GM21786 (cell line): ENCODE results near the gene LRRC10.

Experiments used
- ATAC-seq: cut with Tn5 transposase; IDR thresholded peaks from one replicate; pipeline ENCODE4 v1.9.1; 2021; ENCODE audit not compliant: unreplicated experiment

The LRRC10 gene

DNA sequence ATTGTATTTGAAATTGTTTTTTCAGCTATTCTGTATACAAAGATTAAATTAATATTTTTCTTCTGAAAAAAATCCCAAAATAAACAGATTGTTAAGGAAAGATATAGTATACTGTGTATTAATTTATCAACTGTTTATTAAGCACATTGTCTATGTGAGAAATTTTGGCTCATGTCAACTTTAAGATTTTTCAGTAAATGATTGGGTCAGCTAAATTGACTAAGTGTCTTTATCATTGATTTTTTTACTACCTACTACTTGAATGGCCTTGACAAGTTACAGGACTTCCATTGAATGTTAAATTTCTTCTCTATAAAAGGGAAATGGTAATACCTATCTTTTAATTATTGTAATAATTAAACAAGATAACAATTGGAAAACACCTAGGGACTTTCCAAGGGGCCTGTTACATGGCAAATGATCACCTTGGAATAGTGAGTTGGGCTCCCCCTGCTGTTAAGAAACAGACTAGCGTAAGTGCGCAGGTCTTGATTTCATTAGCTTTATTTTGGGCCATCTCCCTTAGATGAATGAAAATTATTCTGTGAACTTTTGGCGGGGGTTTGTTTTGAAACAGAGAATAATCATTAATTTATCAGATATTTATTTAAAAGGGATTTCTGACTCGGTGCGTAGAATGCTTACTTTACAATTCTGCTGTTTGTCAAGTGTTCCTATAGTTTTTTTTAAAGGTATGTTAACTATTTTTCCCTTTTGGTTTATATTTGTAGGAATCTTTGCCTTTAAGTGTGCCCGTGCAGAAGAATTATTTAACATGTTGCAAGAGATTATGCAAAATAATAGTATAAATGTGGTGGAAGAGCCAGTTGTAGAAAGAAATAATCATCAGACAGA, 39.9 kb downstream of the LRRC10 start:
- ATAC-seq, result no peak

DNA sequence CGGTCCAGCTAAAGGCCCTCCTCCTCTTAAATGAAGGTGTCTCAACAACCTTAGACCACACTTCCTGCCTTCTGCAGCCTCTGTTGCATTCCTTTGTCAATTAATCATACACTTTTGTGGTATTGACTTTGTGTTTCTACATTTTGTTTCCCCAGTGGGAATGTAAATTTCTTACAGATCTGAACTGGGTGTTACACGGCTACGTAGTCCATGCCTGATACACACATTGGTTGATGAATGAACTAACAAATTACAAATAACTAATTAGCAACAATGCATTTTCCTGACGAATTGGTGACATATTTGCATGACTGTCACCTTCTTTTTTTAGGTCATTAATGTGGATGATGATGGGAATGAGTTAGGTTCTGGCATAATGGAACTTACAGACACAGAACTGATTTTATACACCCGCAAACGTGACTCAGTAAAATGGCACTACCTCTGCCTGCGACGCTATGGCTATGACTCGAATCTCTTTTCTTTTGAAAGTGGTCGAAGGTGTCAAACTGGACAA, 40.6 kb downstream of the LRRC10 start:
- no peak for ATAC-seq

DNA sequence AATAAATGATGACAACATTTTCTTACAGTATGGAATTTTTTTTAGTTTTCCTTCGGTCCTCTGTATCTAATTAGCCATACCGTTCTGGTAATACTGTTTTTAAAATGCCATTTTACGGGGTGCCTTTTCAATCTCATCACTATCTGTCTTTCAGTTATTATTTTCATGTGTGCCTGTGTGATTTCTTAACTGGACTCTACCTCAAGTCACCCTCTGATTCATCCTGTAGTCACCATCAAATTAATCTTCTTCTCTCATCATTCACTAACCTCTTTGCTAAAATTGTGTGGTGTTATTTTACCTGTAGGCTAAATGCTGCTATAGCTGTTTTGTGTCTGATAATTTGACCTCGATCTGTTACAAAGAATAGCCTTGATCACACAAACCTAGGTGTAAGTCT, 41.5 kb downstream of the LRRC10 start:
- no peak for ATAC-seq

DNA sequence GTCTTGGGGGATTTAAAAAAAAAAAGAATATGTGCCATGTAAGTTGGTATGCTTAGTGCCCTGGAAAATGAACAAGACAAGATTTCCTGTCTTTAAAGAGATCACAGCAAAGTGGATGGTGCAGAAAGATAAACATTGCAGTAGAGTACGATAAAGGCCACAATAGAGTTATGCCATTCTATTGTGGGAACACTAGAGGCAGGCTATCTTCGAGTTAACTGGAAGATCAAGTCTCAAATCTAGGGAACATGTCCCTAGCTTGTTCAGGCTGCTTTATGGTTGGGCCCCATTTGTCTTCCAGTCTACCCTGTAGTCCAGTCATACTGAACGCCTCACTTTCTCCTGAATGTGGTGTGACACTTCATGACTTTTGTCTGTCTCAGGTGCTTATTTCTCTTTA, 44.1 kb downstream of the LRRC10 start:
- ATAC-seq, result no peak

DNA sequence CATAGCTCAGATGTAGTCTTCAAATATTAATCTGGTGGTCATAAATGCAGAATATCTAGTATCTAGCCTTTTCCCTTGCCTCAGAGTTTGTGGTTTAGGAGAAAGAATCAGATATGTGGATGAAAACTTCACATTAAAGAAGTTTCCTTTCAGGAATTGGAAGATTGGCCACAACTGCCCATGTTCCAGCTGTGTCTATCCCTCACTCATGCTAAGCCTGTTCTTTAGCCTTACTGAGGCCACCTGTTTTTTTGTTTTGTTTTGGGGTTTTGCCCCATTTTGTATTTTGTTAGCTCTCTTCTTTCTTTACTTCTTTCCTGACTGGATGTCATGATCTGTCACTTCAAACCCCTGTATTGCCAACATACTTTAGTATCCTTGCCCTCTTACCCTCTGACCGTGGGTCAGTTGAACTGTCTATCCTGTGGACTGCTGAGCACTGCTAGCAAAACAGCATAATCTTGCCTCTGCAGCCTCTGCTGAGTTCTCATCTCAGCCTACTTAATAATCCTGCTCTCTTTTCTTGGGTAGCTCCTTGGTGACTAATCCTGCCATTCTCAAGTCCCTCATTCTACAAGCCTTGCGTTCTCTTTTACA, 47.4 kb downstream of the LRRC10 start:
- ATAC-seq, result no peak
